Neuronal stem cell (in vitro differentiated cells): Measurements from ENCODE around the gene KIAA0825.

Source experiments
- DNase-seq: peaks from one replicate; pipeline ENCODE4 v3.0.0-alpha.2; 2013; ENCODE audit warnings: low spot score
- H2AFZ ChIP-seq: one replicate; pipeline ENCODE4 v1.6.1; 2013; ENCODE audit warnings: mild to moderate bottlenecking, low read length, inconsistent platforms
- H2AK5ac ChIP-seq: 2 replicates; pipeline ENCODE4 v1.6.1; 2013; ENCODE audit warnings: low read depth, mild to moderate bottlenecking, inconsistent platforms, low read length, moderate library complexity, mixed read lengths
- H2BK120ac ChIP-seq: 2 replicates; pipeline ENCODE4 v1.6.1; 2013; ENCODE audit warnings: low read depth, mild to moderate bottlenecking, inconsistent platforms, low read length, moderate library complexity, mixed read lengths
- H2BK12ac ChIP-seq: one replicate; pipeline ENCODE4 v1.6.1; 2013; ENCODE audit warnings: low read length, inconsistent platforms
- H2BK15ac ChIP-seq: 2 replicates; pipeline ENCODE4 v1.6.1; 2013; ENCODE audit warnings: mild to moderate bottlenecking, low read length, inconsistent platforms, mixed read lengths
- H2BK5ac ChIP-seq: one replicate; pipeline ENCODE4 v1.6.1; 2013; ENCODE audit warnings: inconsistent platforms, mild to moderate bottlenecking, low read length, moderate library complexity
- H3K14ac ChIP-seq: one replicate; pipeline ENCODE4 v1.6.1; 2013; ENCODE audit warnings: low read length, inconsistent platforms
- H3K18ac ChIP-seq: 2 replicates; pipeline ENCODE4 v1.6.1; 2013; ENCODE audit warnings: low read length, inconsistent platforms
- H3K23ac ChIP-seq: 2 replicates; pipeline ENCODE4 v1.6.1; 2013; ENCODE audit warnings: low read depth, mild to moderate bottlenecking, mixed read lengths, low read length, inconsistent platforms; ENCODE audit not compliant: poor library complexity
- H3K27ac ChIP-seq: replicated peaks from 3 replicates; pipeline ENCODE4 v1.5.1; 2013; ENCODE audit warnings: low read length, inconsistent platforms
- H3K27me3 ChIP-seq, 3 experiments: 2 replicates each; pipeline ENCODE4 v1.6.1; 2013; ENCODE audit warnings: low read length in 3 of 3, mild to moderate bottlenecking in 2 of 3, inconsistent platforms in 1 of 3, low read depth in 1 of 3, mixed read lengths in 1 of 3, moderate library complexity in 1 of 3; ENCODE audit not compliant: control insufficient read depth in 3 of 3, insufficient read depth in 3 of 3
- H3K36me3 ChIP-seq, 2 donors: replicated peaks in 1 of 2; 2 replicates each; pipeline ENCODE4 v1.6.1; 2013; ENCODE audit warnings: low read length in 2 of 2; ENCODE audit not compliant: control insufficient read depth in 2 of 2, insufficient read depth in 2 of 2
- H3K4ac ChIP-seq: 2 replicates; pipeline ENCODE4 v1.6.1; 2013; ENCODE audit warnings: inconsistent platforms, mild to moderate bottlenecking, low read length, moderate library complexity
- H3K4me1 ChIP-seq, 2 donors: 1 replicate in 1 of 2; 2 replicates in 1 of 2; pipeline ENCODE4 v1.6.1; 2013; ENCODE audit warnings: low read length in 2 of 2, low read depth in 1 of 2; ENCODE audit not compliant: control insufficient read depth in 2 of 2, insufficient read depth in 1 of 2
- H3K4me2 ChIP-seq: one replicate; pipeline ENCODE4 v1.6.1; 2013; ENCODE audit warnings: mild to moderate bottlenecking, low read length, inconsistent platforms; ENCODE audit not compliant: insufficient read depth, poor library complexity, severe bottlenecking
- H3K4me3 ChIP-seq, 2 donors: 2 replicates each; pipeline ENCODE4 v1.5.1; 2013; ENCODE audit warnings: low read length in 2 of 2, mild to moderate bottlenecking in 2 of 2, inconsistent platforms in 1 of 2, moderate library complexity in 1 of 2
- H3K79me1 ChIP-seq: one replicate; pipeline ENCODE4 v1.6.1; 2013; ENCODE audit warnings: low read depth, mild to moderate bottlenecking, inconsistent platforms, low read length, moderate library complexity
- H3K9ac ChIP-seq: one replicate; pipeline ENCODE4 v1.6.1; 2013; ENCODE audit warnings: mild to moderate bottlenecking, low read depth, low read length, inconsistent platforms; ENCODE audit not compliant: poor library complexity
- H3K9me3 ChIP-seq, 2 donors: replicated peaks in 1 of 2; 2 replicates each; pipeline versions ENCODE3 to v1.6.1; 2013; ENCODE audit warnings: low read length in 2 of 2, mild to moderate bottlenecking in 2 of 2, inconsistent platforms in 1 of 2, low read depth in 1 of 2, mixed read lengths in 1 of 2, moderate library complexity in 1 of 2; ENCODE audit not compliant: control insufficient read depth in 2 of 2, insufficient read depth in 1 of 2
- H4K8ac ChIP-seq: one replicate; pipeline ENCODE4 v1.6.1; 2013; ENCODE audit warnings: low read depth, mild to moderate bottlenecking, inconsistent platforms, low read length, moderate library complexity
- H4K91ac ChIP-seq: one replicate; pipeline ENCODE4 v1.6.1; 2013; ENCODE audit warnings: low read length, low read depth, mild to moderate bottlenecking, inconsistent platforms; ENCODE audit not compliant: poor library complexity
- WGBS, 2 donors: extraction: QIAGEN DNeasy Blood & Tissue Kit; methylation state at CpG; one replicate each; pipeline ENCODE4 v1.1.7; 2013; ENCODE audit warnings: missing lambda C conversion rate in 2 of 2, mixed read lengths in 1 of 2; ENCODE audit not compliant: insufficient read length in 2 of 2, insufficient replicate concordance in 1 of 2; ENCODE audit errors: extremely low coverage in 2 of 2; 5-methylcytosine and 5-hydroxymethylcytosine counted together

Gene KIAA0825

DNA sequence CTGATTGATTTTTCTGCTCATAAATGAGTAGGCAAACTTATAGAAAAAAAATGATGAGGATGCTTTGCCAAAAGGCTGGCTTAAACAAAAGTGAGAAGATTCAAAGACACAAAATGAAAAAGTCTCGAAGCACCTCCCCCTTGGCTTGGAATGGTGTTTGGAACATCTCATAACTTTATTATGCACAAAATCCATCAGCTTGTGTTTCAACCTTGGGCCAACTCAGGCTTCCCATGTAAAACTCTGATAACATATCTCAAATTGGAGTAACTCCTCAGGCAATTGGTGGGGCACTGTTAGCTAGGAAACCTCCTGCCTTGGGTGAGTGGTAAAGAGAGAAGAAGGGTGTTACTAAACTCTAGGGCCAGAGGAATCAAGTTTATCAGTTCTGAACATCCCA, 176.3 kb downstream of the KIAA0825 start:
- Histone ChIP-seq H3K27me3 (no peaks in the 10 kb centered on the region), H4K8ac (no peak overlapping the region), H3K79me1 (no peaks in the 10 kb centered on the region), H2BK120ac (no peak overlapping the region), H3K27ac (no peak overlapping the region), H2BK5ac (no peak overlapping the region), H3K4me3 (no peak overlapping the region), H3K4ac (no peak overlapping the region), H3K4me1 (no peaks in the 10 kb centered on the region), H2AK5ac (no peak overlapping the region), H3K9me3 (no peaks in the 10 kb centered on the region), H3K14ac (no peak overlapping the region), H3K23ac (no peak overlapping the region), H3K36me3 (no peaks in the 10 kb centered on the region), H2BK15ac (no peak overlapping the region), H3K4me2 (no peak overlapping the region), H2BK12ac (no peak overlapping the region), H3K18ac (no peak overlapping the region), H4K91ac (no peak overlapping the region), H3K9ac (no peak overlapping the region), H2AFZ (no peak overlapping the region)
- DNase-seq, result no peak
- no CpG with 5 or more reads among the region's 1 CpG for WGBS, 2 donors

DNA sequence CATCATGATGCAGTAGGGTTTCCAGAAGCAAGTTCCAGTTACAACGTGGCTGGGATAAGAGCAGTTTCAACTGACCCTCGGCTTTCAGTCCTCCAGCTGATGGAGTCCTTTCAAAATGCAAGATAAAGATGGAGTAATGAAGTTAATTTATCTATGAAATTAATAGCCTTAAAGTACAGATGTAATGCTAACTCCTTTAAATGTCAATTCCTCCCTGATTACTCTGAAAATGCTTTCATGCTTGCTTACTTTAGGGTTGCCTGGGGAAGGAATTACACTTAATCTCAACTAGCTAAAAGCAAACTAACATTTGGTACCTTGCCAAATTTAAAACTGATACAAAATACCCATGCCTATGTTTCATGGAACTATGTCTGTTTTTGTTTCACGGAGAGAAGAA, 178.4 kb downstream of the KIAA0825 start:
- Histone ChIP-seq H3K36me3 (no peaks in the 10 kb centered on the region), H3K18ac (no peak overlapping the region), H3K4me2 (no peak overlapping the region), H2BK5ac (no peak overlapping the region), H3K27ac (no peak overlapping the region), H3K23ac (no peak overlapping the region), H3K4me1 (no peaks in the 10 kb centered on the region), H3K9me3 (no peaks in the 10 kb centered on the region), H2BK120ac (no peak overlapping the region), H3K4me3 (no peak overlapping the region), H2BK12ac (no peak overlapping the region), H2BK15ac (no peak overlapping the region), H3K79me1 (no peaks in the 10 kb centered on the region), H4K8ac (no peak overlapping the region), H4K91ac (no peak overlapping the region), H3K9ac (no peak overlapping the region), H3K4ac (no peak overlapping the region), H3K27me3 (no peaks in the 10 kb centered on the region), H2AK5ac (no peak overlapping the region), H3K14ac (no peak overlapping the region), H2AFZ (no peak overlapping the region)
- DNase-seq, result no peak
- no CpG with 5 or more reads among the region's 3 CpGs for whole genome bisulfite sequencing, 2 donors

DNA sequence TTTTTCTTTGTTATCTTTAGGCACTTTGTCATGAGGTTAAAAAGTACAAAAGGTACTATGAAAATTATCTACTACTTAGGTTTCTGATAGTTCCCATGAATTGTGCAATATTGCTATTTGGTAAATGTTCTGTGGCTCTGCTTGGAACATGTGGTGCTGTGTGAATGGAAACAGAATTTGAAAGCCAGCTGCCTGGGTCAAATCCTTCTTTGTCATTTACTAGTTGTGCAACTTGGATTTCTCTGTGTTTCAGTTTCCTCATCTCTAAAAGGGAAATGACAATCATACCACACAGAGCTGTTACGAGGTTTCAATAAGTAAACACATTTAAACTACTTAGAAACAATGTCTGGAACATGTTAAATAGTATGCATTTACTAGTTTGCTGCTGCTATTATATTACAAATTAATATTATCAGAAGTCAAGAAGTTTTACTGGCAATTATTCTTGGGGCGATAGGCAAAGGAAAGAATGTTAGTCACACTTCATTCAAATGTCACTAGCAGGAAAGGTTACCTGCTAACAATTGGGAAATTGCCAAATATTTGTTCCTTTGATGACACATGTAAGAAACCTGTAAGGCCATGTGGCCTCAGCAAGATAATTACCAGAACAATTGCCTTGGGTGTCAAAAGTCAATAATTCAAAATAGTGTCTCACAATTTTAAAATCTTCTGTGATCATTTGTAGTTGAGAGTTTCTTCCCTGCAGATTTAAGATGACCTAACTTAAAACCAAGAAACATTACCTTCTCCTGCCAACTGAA, 184.8 kb downstream of the KIAA0825 start:
- Histone ChIP-seq H2AFZ (no peak overlapping the region), H3K9me3 (no peaks in the 10 kb centered on the region), H3K4me3 (no peak overlapping the region), H3K79me1 (no peaks in the 10 kb centered on the region), H2BK5ac (no peak overlapping the region), H3K27me3 (no peaks in the 10 kb centered on the region), H3K36me3 (no peaks in the 10 kb centered on the region), H3K14ac (no peak overlapping the region), H2AK5ac (no peak overlapping the region), H2BK12ac (no peak overlapping the region), H3K9ac (no peak overlapping the region), H3K18ac (no peak overlapping the region), H4K91ac (no peak overlapping the region), H3K4me1 (no peaks in the 10 kb centered on the region), H2BK15ac (no peak overlapping the region), H3K27ac (no peak overlapping the region), H3K23ac (no peak overlapping the region), H4K8ac (no peak overlapping the region), H3K4ac (no peak overlapping the region), H3K4me2 (no peak overlapping the region), H2BK120ac (no peak overlapping the region)
- DNase-seq, result no peak
- no CpG with 5 or more reads among the region's 2 CpGs for WGBS, 2 donors

DNA sequence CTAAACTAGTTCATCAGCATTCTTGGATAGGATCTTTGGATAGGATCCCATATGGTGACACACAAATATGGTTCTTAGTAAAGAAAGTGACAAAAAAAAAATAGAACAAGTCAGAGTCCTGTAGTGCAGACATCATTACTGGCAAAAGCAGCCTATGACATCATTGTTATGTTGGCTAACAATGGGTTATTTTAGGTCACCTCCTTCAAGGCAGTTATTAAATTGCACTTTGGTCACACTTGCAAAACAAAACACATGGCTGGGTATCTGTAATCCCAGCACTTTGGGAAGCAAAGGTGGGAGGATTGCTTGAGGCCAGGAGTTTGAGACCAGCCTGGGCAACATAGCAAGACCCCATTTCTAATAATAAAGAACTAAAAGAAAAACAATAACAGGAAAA, 185.9 kb downstream of the KIAA0825 start:
- H3K79me1 ChIP-seq, result no peaks in the 10 kb centered on the region
- no peaks in the 10 kb centered on the region for H3K9me3 ChIP-seq
- no peak overlapping the region for H2BK12ac ChIP-seq
- H2AFZ ChIP-seq, result no peak overlapping the region
- no peak overlapping the region for H3K18ac ChIP-seq
- no peak overlapping the region for H2BK5ac ChIP-seq
- H3K4ac ChIP-seq, result no peak overlapping the region
- no peak overlapping the region for H3K4me2 ChIP-seq
- H3K36me3 ChIP-seq, result no peaks in the 10 kb centered on the region
- no peak overlapping the region for H3K27ac ChIP-seq
- H4K91ac ChIP-seq, result no peak overlapping the region
- H2BK15ac ChIP-seq, result no peak overlapping the region
- no peak overlapping the region for H3K14ac ChIP-seq
- no peak overlapping the region for H2BK120ac ChIP-seq
- H3K9ac ChIP-seq, result no peak overlapping the region
- no peak overlapping the region for H3K4me3 ChIP-seq
- H3K23ac ChIP-seq, result no peak overlapping the region
- H3K4me1 ChIP-seq, result no peaks in the 10 kb centered on the region
- H3K27me3 ChIP-seq, result no peaks in the 10 kb centered on the region
- no peak for DNase-seq
- no peak overlapping the region for H2AK5ac ChIP-seq
- H4K8ac ChIP-seq, result no peak overlapping the region
